Measurements from ENCODE around the gene SFRP2.

Gene SFRP2

GRCh38 chr4:153798420-153798819 is 9.5 kb upstream of the SFRP2 start:
- no peak for DNase-seq (ENCODE audit: low read depth in 2 of 2, low spot score in 1 of 2)

GRCh38 chr4:153794006-153794405 is 5.1 kb upstream of the SFRP2 start:
- DNase-seq (ENCODE audit: low read depth in 2 of 2, low spot score in 1 of 2): no peak

- DNase-seq (ENCODE audit: low read depth in 2 of 2, low spot score in 1 of 2): no peak
These were observed 3.9 kb upstream of the SFRP2 start for GRCh38 chr4:153792618-153793247.

GRCh38 chr4:153791746-153792617 is 3.1 kb upstream of the SFRP2 start:
- no peak for DNase-seq (ENCODE audit: low read depth in 2 of 2, low spot score in 1 of 2)

- DNase-seq (ENCODE audit: low read depth in 2 of 2, low spot score in 1 of 2): no peak
These were observed 2.2 kb upstream of the SFRP2 start for GRCh38 chr4:153790962-153791551.

- DNase-seq (ENCODE audit: low read depth in 2 of 2, low spot score in 1 of 2): no peak
These were observed 1.6 kb upstream of the SFRP2 start for GRCh38 chr4:153790500-153790865.

GRCh38 chr4:153789741-153790499 is 1.0 kb upstream of the SFRP2 start:
- DNase-seq (ENCODE audit: low read depth in 2 of 2, low spot score in 1 of 2): no peak

- DNase-seq (ENCODE audit: low read depth in 2 of 2, low spot score in 1 of 2): no peak
These were observed 851 bp downstream of the SFRP2 start for GRCh38 chr4:153788051-153788412.

- no peak for DNase-seq (ENCODE audit: low read depth in 2 of 2, low spot score in 1 of 2)
These were observed 1.3 kb downstream of the SFRP2 start for GRCh38 chr4:153787575-153787974.

GRCh38 chr4:153787061-153787560 is 1.8 kb downstream of the SFRP2 start:
- DNase-seq (ENCODE audit: low read depth in 2 of 2, low spot score in 1 of 2): no peak

GRCh38 chr4:153785910-153786721 is 2.8 kb downstream of the SFRP2 start:
- no peak for DNase-seq (ENCODE audit: low read depth in 2 of 2, low spot score in 1 of 2)

GRCh38 chr4:153784166-153784699 is 4.7 kb downstream of the SFRP2 start:
- no peak for DNase-seq (ENCODE audit: low read depth in 2 of 2, low spot score in 1 of 2)

GRCh38 chr4:153782581-153782980 is 6.3 kb downstream of the SFRP2 start:
- DNase-seq (ENCODE audit: low read depth in 2 of 2, low spot score in 1 of 2): no peak

- no peak for DNase-seq (ENCODE audit: low read depth in 2 of 2, low spot score in 1 of 2)
These were observed 7.0 kb downstream of the SFRP2 start for GRCh38 chr4:153781717-153782416.

GRCh38 chr4:153781280-153781679 is 7.6 kb downstream of the SFRP2 start:
- DNase-seq (ENCODE audit: low read depth in 2 of 2, low spot score in 1 of 2): no peak

GRCh38 chr4:153780876-153781275 is 8.0 kb downstream of the SFRP2 start:
- DNase-seq (ENCODE audit: low read depth in 2 of 2, low spot score in 1 of 2): no peak

- no peak for DNase-seq (ENCODE audit: low read depth in 2 of 2, low spot score in 1 of 2)
These were observed 8.7 kb downstream of the SFRP2 start for GRCh38 chr4:153780221-153780620.

GRCh38 chr4:153778383-153778782 is 10.5 kb downstream of the SFRP2 start:
- DNase-seq (ENCODE audit: low read depth in 2 of 2, low spot score in 1 of 2): no peak

- DNase-seq (ENCODE audit: low read depth in 2 of 2, low spot score in 1 of 2): no peak
These were observed 11.5 kb downstream of the SFRP2 start for GRCh38 chr4:153777421-153777820.

GRCh38 chr4:153776601-153777000 is 12.3 kb downstream of the SFRP2 start:
- no peak for DNase-seq (ENCODE audit: low read depth in 2 of 2, low spot score in 1 of 2)
